GM12878 (cell line): ENCODE measurements around the gene CD244. TPM values are rescaled to one million over a fixed set of nuclear protein-coding genes. Genes with fewer than 3 reads are reported as not detected.
A peak's percentile ranks its signal among the peaks of the same experiment; 100 is the strongest.

Experiments
- CBX5 ChIP-seq: sonication (generic); IDR thresholded peaks from 2 replicates; pipeline ENCODE4 v1.6.1; 2016; ENCODE audit warnings: low read depth, moderate library complexity, mild to moderate bottlenecking, inconsistent platforms
- DPF2 ChIP-seq: fragments of 450-650 bp; IDR thresholded peaks from 2 replicates; pipeline ENCODE4 v1.6.1; 2017; ENCODE audit warnings: mild to moderate bottlenecking
- E2F4 ChIP-seq: IDR thresholded peaks from 2 replicates; pipeline ENCODE4 v1.6.1; 2012; ENCODE audit warnings: low read depth, low read length, improper control_type of control experiment
- HDGF ChIP-seq: fragments of 450-650 bp; IDR thresholded peaks from 2 replicates; pipeline ENCODE4 v1.6.1; 2016; ENCODE audit warnings: antibody characterized with exemption
- IKZF1 ChIP-seq: fragments of 450-650 bp; conservative IDR thresholded peaks from 2 replicates; pipeline ENCODE4 v1.6.1; 2017; ENCODE audit warnings: antibody characterized with exemption, mild to moderate bottlenecking
- RELA ChIP-seq: fragments of 450-650 bp; IDR thresholded peaks from 2 replicates; pipeline ENCODE4 v1.8.0; 2014; ENCODE audit warnings: borderline replicate concordance; ENCODE audit not compliant: partially characterized antibody
- RUNX3 ChIP-seq: IDR thresholded peaks from 2 replicates; pipeline ENCODE4 v1.6.1; 2012; ENCODE audit warnings: low read length, inconsistent platforms
- SMC3 ChIP-seq: IDR thresholded peaks from 2 replicates; pipeline ENCODE4 v1.6.1; 2011; ENCODE audit warnings: low read length, improper control_type of control experiment, borderline replicate concordance
- SPI1 ChIP-seq: IDR thresholded peaks from 2 replicates; pipeline ENCODE4 v1.6.1; 2011; ENCODE audit warnings: low read depth, mild to moderate bottlenecking, low read length, moderate library complexity, borderline replicate concordance; ENCODE audit not compliant: insufficient read depth
- TCF12 ChIP-seq: IDR thresholded peaks from 2 replicates; pipeline ENCODE4 v1.6.1; 2011; ENCODE audit warnings: low read depth, mild to moderate bottlenecking, low read length
- USF2 ChIP-seq: IDR thresholded peaks from 2 replicates; pipeline ENCODE4 v1.6.1; 2011; ENCODE audit warnings: low read depth, low read length, improper control_type of control experiment, borderline replicate concordance
- ZBTB11 ChIP-seq: fragments of 450-650 bp; formaldehyde crosslinking; IDR thresholded peaks from 2 replicates; pipeline ENCODE4 v1.5.0; 2022; ENCODE audit warnings: mild to moderate bottlenecking, missing genetic modification characterization
- ZNF24 ChIP-seq: fragments of 450-650 bp; IDR thresholded peaks from 2 replicates; pipeline ENCODE4 v1.6.1; 2017; ENCODE audit warnings: antibody characterized with exemption, mild to moderate bottlenecking
- polyA plus RNA-seq, 11 experiments: library from polyadenylated mRNA; depleted of rRNA in 4 of 11; unstranded in 6 of 11; stranded (reverse) in 5 of 11; fragments of >200 nt; fragmentation: Nextera tagmentation in 4 of 11; fragmentation: Illumina TruSeq in 1 of 11; extraction: Ambion mirVana in 4 of 11; extraction: Trizol in 1 of 11; gene quantifications; 1 replicate in 1 of 11; 2 replicates in 10 of 11; pipeline versions ENCODE4 v1.2.1 to v1.2.3, GENCODE V29; 2011 to 2016; ENCODE audit warnings: inconsistent platforms in 2 of 11, missing spikeins in 2 of 11, low read depth in 1 of 11
- total RNA-seq, 4 experiments: library from RNA; depleted of rRNA in 3 of 4; stranded (reverse); fragments of >200 nt in 3 of 4; fragmentation: Illumina TruSeq in 1 of 4; extraction: Trizol in 1 of 4; gene quantifications; 2 replicates each; pipeline versions ENCODE4 v1.2.1 to v1.2.3, GENCODE V29; 2013 to 2021
- TF ChIP-seq, protein P1 (sequence below): fragments of 450-650 bp; IDR thresholded peaks from 2 replicates; pipeline ENCODE4 v1.6.1; 2016; ENCODE audit warnings: mild to moderate bottlenecking

Gene CD244
- total and polyA plus RNA-seq, 10 of the 15 experiments (the other 5 are each of a cell fraction or from before 2014, with no cell fraction given) = 0.24 to 13.6 (median 0.73) TPM

GRCh38 chr1:160855181-160855981 is 7.3 kb downstream of the CD244 start (continued):
- no peak for TF ChIP-seq USF2
- TF ChIP-seq HDGF = 0 out of 2 replicates have a peak, but pooled peaks have one; percentile 46
- TF ChIP-seq IKZF1 = 0 out of 2 replicates have a peak, but pooled peaks have one; percentile 41
- TF ChIP-seq SPI1 = no peak
- TF ChIP-seq TCF12 = 0 out of 2 replicates have a peak, but pooled peaks have one; percentile 6
- TF ChIP-seq RUNX3 = peak; percentile 65
- no peak for TF ChIP-seq DPF2
- TF ChIP-seq RELA = no peak
- TF ChIP-seq SMC3 = 0 out of 2 replicates have a peak, but pooled peaks have one; percentile 2
- TF ChIP-seq CBX5 = no peak
- TF ChIP-seq E2F4 = no peak
- no peak for TF ChIP-seq ZBTB11 (CRISPR knock-in tag)
- TF ChIP-seq, protein P1, sequence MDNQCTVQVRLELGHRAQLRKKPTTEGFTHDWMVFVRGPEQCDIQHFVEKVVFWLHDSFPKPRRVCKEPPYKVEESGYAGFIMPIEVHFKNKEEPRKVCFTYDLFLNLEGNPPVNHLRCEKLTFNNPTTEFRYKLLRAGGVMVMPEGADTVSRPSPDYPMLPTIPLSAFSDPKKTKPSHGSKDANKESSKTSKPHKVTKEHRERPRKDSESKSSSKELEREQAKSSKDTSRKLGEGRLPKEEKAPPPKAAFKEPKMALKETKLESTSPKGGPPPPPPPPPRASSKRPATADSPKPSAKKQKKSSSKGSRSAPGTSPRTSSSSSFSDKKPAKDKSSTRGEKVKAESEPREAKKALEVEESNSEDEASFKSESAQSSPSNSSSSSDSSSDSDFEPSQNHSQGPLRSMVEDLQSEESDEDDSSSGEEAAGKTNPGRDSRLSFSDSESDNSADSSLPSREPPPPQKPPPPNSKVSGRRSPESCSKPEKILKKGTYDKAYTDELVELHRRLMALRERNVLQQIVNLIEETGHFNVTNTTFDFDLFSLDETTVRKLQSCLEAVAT = no peak
- no peak for TF ChIP-seq ZNF24
